SJSA1 (cell line): Measurements from ENCODE around the gene KRT12. TPM values are rescaled to one million over a fixed set of nuclear protein-coding genes. Genes with fewer than 3 reads are reported as not detected.

Source experiments
- total RNA-seq: library from RNA; depleted of rRNA; stranded (reverse); fragments of >200 nt; shearing (Covaris generic); gene quantifications from 2 replicates; pipeline ENCODE4 v1.2.3, GENCODE V29; 2014; rRNA removed

The KRT12 gene
- total RNA-seq, 1 experiment from 2014 or later = not detected

Other genes with a start within 250 kb of the KRT12 start
- gene SMARCE1, start 219.4 kb downstream of the KRT12 start, total RNA-seq = 97.8 and 137 TPM in 2 replicates
- gene KRT222, start 202.0 kb downstream of the KRT12 start, total RNA-seq = not detected in 2 replicates
- not detected in 2 replicates for gene KRT24, start 163.5 kb downstream of the KRT12 start, total RNA-seq
- not detected in 2 replicates for gene KRT25, start 111.9 kb downstream of the KRT12 start, total RNA-seq
- gene KRT26, start 95.0 kb downstream of the KRT12 start, total RNA-seq = not detected in 2 replicates
- gene KRT27, start 84.7 kb downstream of the KRT12 start, total RNA-seq = not detected in 2 replicates
- not detected in 2 replicates for gene KRT28, start 67.3 kb downstream of the KRT12 start, total RNA-seq
- gene KRT10, start 44.6 kb downstream of the KRT12 start, total RNA-seq = 29.7 and 73.0 TPM in 2 replicates
- not detected in 2 replicates for gene KRT20, start 18.0 kb upstream of the KRT12 start, total RNA-seq
- gene KRT23, start 70.4 kb upstream of the KRT12 start, total RNA-seq = not detected in 2 replicates
- not detected in 2 replicates for gene KRT39, start 99.7 kb upstream of the KRT12 start, total RNA-seq
- gene KRT40, start 117.1 kb upstream of the KRT12 start, total RNA-seq = not detected in 2 replicates
- gene KRTAP3-3, start 126.9 kb upstream of the KRT12 start, total RNA-seq = not detected in 2 replicates
- not detected in 2 replicates for gene KRTAP3-2, start 132.7 kb upstream of the KRT12 start, total RNA-seq
- not detected in 2 replicates for gene KRTAP3-1, start 141.9 kb upstream of the KRT12 start, total RNA-seq
- 0.45 and 2.5 TPM in 2 replicates for gene KRTAP1-5, start 160.0 kb upstream of the KRT12 start, total RNA-seq
- not detected in 2 replicates for gene KRTAP1-4, start 163.0 kb upstream of the KRT12 start, total RNA-seq
- not detected in 2 replicates for gene KRTAP1-3, start 167.7 kb upstream of the KRT12 start, total RNA-seq
- not detected in 2 replicates for gene KRTAP1-1, start 174.2 kb upstream of the KRT12 start, total RNA-seq
- gene KRTAP2-1, start 180.1 kb upstream of the KRT12 start, total RNA-seq = not detected in 2 replicates
- not detected in 2 replicates for gene KRTAP2-2, start 188.0 kb upstream of the KRT12 start, total RNA-seq
- gene KRTAP2-3, start 192.9 kb upstream of the KRT12 start, total RNA-seq = not detected in 2 replicates
- not detected in 2 replicates for gene KRTAP2-4, start 198.7 kb upstream of the KRT12 start, total RNA-seq
- gene KRTAP4-7, start 216.9 kb upstream of the KRT12 start, total RNA-seq = not detected in 2 replicates
- not detected in 2 replicates for gene KRTAP4-8, start 230.9 kb upstream of the KRT12 start, total RNA-seq
- not detected in 2 replicates for gene KRTAP4-16, start 235.0 kb upstream of the KRT12 start, total RNA-seq
- not detected in 2 replicates for gene KRTAP4-9, start 238.2 kb upstream of the KRT12 start, total RNA-seq